HUES6 (cell line): ENCODE measurements around the gene RPL3.
A peak's percentile ranks its signal among the peaks of the same experiment; 100 is the strongest.

Experiments used
- H3K27ac ChIP-seq: 2 replicates; pipeline ENCODE4 v1.7.0; 2013; ENCODE audit warnings: low read depth, mild to moderate bottlenecking, low read length, inconsistent platforms
- H3K27me3 ChIP-seq: 2 replicates; pipeline ENCODE4 v1.6.1; 2013; ENCODE audit warnings: low read length; ENCODE audit not compliant: control insufficient read depth, insufficient read depth
- H3K36me3 ChIP-seq: 2 replicates; pipeline ENCODE4 v1.6.1; 2013; ENCODE audit warnings: low read length; ENCODE audit not compliant: control insufficient read depth, insufficient read depth
- H3K4me1 ChIP-seq: 2 replicates; pipeline ENCODE4 v1.6.1; 2013; ENCODE audit warnings: low read length; ENCODE audit not compliant: control insufficient read depth, insufficient read depth
- H3K4me3 ChIP-seq: 2 replicates; pipeline ENCODE4 v1.5.1; 2013; ENCODE audit warnings: low read depth, low read length
- H3K9ac ChIP-seq: one replicate; pipeline ENCODE4 v1.6.1; 2013; ENCODE audit warnings: mild to moderate bottlenecking, low read length
- H3K9me3 ChIP-seq: 2 replicates; pipeline ENCODE4 v1.6.1; 2013; ENCODE audit warnings: low read depth, low read length; ENCODE audit not compliant: control insufficient read depth, insufficient read depth

The RPL3 gene

DNA sequence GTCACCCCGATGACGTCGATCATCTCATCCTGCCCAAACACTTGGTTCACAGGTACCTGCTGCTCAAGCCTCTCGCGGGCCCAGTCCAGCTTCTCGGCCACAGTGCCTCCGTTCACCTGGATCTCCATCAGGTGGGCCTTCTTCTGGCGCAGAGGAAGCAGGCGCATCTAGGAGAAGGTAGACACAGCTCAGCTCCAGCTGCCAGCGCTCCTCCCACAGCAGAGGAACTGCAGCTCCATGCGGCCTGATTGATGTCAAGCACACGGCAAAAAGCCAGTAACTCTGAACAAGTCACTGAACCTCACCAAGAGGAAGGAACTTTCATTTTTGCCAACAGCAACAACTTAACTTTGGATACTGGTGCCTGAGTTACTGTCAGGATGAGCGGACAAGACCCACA, 4.0 kb downstream of the RPL3 start:
- Histone ChIP-seq H3K4me3 (peak overlapping the region; percentile 22; the same call in 1 of the 2 replicates), H3K9me3 (no peaks in the 10 kb centered on the region), H3K36me3 (peaks cover 78% of the 10 kb centered on the region), H3K27me3 (no peaks in the 10 kb centered on the region), H3K9ac (peak overlapping the region; percentile 11), H3K4me1 (peaks cover 19% of the 10 kb centered on the region), H3K27ac (no peak overlapping the region)

DNA sequence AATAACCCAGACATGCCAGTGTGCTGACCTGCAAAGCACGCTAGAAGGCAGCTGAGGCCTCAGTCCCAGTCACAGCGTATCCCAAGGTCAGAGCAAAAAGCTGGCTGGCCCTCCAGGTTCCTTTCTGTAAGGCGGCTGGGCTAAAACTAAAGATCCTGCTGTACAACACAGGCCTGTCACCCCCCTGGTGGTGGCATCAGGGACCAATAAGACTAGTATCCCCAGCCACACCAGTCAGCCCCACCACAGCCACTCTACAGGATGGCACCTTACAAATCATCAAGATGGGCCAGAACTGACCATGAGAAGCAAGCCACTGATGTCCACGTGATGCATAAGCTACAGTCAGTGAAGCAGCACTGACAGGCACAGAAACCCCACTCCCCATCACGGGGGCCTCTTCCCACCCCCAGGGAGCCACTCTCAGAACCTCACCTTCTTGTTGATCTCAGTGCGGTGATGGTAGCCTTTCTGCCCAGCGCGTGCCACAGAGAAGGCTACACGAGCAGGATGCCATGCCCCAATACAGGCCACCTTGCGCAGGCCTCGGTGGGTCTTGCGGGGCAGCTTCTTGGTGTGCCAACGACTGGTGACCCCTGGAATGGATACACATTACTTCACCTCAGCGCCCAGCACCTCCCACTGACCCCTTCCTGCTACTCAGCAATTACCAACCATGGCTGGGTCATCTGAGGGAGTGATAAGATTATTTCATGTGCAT, 5.0 kb downstream of the RPL3 start:
- no peak overlapping the region for H3K4me3 ChIP-seq
- no peaks in the 10 kb centered on the region for H3K9me3 ChIP-seq
- H3K27me3 ChIP-seq: no peaks in the 10 kb centered on the region
- peaks cover 78% of the 10 kb centered on the region for H3K36me3 ChIP-seq
- H3K4me1 ChIP-seq: peaks cover 27% of the 10 kb centered on the region
- H3K27ac ChIP-seq: no peak overlapping the region
- no peak overlapping the region for H3K9ac ChIP-seq

DNA sequence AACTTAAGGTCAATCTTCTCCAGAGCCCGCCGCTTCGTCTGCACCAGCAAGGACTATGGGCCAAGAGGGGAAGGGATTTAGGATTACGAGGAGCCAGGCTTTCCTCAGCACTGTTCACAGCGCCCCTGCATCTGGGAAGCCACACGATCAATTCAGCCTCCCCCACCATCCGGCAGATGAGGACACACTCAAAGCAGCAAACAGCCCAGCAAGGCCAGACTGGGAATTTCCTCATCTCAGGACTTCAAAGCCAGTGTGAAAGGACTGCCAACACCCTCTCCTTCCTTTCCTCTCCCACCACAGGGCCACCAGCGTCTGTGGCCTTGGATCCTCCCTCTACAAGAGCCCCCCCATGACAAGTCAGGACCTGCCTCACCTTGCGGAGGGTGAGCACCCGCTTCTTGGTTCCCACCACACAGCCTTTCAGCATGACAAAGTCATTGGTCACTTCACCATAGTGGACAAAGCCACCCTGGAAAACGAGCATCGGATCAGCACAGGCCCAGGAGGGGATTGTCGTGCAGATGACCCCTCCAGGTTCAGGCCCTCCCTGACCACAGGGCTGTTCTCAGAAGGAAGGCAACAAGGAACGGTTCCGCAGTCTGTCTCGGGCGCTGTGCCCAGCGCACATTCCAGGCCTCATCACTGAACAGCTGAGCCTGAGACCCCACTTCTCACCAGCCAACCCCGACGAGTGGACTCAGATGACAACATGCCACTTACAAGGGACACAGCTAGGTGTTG, 6.0 kb downstream of the RPL3 start:
- Histone ChIP-seq H3K4me3 (no peak overlapping the region), H3K27ac (no peak overlapping the region), H3K4me1 (peaks cover 37% of the 10 kb centered on the region), H3K9ac (no peak overlapping the region), H3K9me3 (no peaks in the 10 kb centered on the region), H3K36me3 (peaks cover 70% of the 10 kb centered on the region), H3K27me3 (no peaks in the 10 kb centered on the region)

DNA sequence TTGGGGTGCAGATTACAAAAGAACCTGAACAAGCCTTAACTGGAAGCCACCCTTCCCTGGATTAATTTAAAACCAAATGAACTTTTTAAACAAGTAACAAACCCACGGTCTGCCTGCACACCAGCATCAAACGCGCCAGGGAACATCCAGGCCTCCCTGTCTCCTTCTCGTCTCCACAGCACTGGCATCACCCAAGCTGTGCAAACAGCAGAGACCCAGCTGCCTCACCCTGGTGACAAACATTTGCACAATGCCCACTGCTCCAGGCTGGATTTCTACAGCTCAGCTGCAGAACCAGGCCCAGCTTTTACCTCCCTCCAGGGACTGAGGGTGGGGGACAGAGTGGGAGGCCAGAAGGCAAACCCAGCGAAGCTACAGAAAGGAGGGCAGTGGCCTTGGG, 7.0 kb downstream of the RPL3 start:
- Histone ChIP-seq H3K4me3 (no peak overlapping the region), H3K9me3 (no peaks in the 10 kb centered on the region), H3K9ac (no peak overlapping the region), H3K27ac (no peak overlapping the region), H3K36me3 (peaks cover 60% of the 10 kb centered on the region), H3K4me1 (peaks cover 32% of the 10 kb centered on the region), H3K27me3 (no peaks in the 10 kb centered on the region)

DNA sequence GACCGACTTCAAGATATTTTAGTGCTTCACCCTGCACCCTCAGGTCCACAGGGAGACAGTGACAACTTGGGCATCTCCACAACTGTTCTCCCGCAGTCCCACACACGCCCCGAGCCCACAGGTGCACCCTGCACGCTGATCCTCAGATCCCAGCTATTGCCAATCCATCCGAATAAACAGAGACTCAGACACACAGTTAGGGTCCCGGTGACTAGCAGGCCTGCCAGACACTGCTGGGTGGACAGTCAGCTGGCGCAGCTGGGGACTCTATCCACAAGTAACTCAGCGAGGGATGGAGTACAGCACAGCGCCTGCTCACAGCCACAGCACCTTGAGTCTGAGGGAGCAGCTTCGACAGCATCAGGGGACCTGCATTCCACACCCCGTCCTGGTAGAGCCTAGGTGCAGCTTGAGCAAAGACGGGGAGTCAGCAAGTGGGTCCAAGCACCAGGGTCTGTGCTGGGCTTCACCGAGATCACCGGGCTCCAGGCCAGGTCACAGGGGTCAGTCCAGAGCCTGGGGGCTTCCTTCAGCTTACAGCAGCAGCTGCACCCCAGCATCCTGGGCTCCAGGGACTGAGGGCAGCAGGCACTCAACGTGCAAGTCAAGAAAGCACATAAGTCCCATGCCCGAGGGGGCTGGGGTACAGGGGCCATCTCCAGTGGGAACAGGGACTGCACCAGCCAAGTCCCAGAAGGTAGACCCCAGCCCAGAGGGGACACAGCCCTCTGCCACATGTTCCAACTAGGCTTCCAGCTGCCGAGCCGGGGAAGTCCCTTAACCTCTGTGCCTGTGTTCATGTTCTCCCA, 7.6 kb downstream of the RPL3 start:
- no peaks in the 10 kb centered on the region for H3K9me3 ChIP-seq
- H3K4me3 ChIP-seq: no peak overlapping the region
- no peak overlapping the region for H3K27ac ChIP-seq
- H3K27me3 ChIP-seq: no peaks in the 10 kb centered on the region
- H3K9ac ChIP-seq: peak overlapping the region; percentile 46
- H3K4me1 ChIP-seq: peaks cover 29% of the 10 kb centered on the region
- peaks cover 54% of the 10 kb centered on the region for H3K36me3 ChIP-seq

DNA sequence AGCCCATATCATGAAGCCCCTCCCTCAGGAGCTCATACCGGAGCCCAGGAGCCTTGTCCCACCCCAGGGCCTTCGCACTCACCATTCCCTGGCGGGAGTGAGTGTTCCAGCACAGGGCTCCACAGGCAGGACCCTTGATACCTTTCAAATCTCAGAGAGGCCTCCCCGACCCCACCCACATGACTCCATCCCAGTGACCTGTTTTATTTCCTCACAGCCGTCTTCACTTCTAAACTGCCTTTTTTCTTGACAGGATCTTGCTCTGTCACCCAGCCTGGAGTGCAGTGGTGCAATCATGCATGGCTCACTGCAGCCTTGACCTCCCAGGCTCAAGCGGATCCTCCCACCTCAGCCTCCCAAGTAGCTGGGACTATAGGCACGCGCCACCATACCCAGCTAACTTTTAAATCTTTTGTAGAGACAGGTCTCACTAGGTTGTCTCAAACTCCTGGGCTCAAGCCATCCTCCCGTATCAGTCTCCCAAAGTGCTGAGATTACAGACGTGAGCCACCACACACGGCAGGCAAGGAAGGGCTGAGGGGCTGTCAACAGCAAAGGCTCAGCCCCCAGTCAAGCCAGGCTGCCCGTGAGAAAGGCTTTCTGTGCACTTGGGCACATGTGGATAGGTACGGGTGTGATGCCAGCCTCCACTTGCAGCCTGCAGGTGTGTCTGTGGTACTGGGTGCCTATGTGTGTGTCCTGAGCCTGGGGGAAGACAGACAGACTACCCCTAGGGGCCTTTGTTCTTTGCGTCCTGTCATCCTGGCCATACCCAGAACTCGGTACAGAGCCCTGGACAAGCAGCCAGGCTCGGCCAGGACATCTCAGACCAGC, 9.3 kb downstream of the RPL3 start:
- peaks cover 37% of the 10 kb centered on the region for H3K36me3 ChIP-seq
- H3K27ac ChIP-seq: no peak overlapping the region
- H3K27me3 ChIP-seq: no peaks in the 10 kb centered on the region
- H3K9me3 ChIP-seq: no peaks in the 10 kb centered on the region
- H3K4me1 ChIP-seq: peaks cover 21% of the 10 kb centered on the region
- H3K9ac ChIP-seq: peak overlapping the region; percentile 46
- no peak overlapping the region for H3K4me3 ChIP-seq

DNA sequence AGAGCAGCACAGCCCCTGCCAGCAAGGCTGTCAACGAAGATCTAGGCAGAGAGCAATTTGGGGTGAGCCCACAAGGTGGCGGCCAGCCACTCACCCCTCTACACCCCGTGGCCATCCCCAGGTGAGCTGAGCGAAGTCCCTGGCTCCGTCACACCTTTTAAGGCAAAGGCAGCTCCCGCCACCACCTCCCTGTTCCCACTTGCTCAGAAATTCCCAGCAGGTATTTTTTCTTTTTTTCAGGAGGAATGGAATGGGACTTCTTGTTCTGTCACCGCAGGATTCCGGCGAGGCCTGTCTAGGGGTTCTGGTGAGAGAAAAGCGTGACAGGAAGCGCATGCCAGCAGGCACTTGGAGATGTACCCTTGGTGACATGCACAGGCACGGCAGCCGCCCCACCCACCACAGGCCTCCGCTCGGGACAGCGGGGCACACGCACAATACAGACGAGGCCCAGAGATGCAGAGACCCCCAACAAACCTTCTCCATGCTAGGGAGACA, 10.0 kb downstream of the RPL3 start:
- H3K9ac ChIP-seq: peak overlapping the region; percentile 74
- peak overlapping the region; percentile 4; the same call in 1 of the 2 replicates for H3K27ac ChIP-seq
- H3K36me3 ChIP-seq: peaks cover 30% of the 10 kb centered on the region

DNA sequence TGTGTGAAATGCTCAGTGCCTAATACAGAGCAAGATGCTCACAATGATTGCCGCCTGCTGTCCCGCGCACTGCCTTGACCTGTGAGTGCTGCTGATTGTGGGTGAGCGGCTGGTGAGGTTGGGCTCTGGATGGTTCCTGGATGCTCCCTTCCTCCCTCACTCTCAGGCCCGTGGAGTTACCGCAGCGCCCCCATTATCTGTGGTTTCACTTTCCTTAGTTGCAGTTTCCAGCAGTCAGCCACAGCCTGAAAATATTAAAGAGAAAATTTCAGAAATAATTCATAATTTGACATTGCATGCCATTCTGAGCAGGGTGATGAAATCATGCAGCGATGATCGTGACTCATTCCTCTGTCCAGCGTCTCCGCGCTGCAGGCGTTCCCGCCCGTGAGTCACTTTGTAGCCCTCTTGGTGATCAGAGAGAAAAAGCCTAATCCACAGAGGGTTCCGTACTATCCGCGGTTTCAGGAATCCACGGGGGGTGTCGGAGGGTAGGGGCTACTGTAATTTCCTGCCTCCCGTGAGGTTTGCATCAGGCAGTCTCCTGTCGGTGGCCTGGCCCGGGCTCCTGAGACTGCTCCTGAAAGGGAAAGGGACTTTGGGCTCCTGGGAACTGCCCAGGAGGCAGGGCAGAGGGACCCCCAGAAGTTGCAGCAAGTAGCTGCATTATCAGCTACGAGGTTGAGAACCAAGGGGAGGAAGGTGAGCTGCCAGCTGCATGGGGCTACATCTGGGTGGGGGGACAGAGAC, 10.6 kb downstream of the RPL3 start:
- H3K9ac ChIP-seq: peak overlapping the region; percentile 74
- peak overlapping the region; percentile 4; the same call in 1 of the 2 replicates for H3K27ac ChIP-seq
- H3K36me3 ChIP-seq: peaks cover 24% of the 10 kb centered on the region

More for the DNA sequence above, 10.0 kb downstream of the RPL3 start:
- Histone ChIP-seq H3K4me3 (peak overlapping the region; percentile 5; the same call in 1 of the 2 replicates), H3K9me3 (no peaks in the 10 kb centered on the region), H3K27me3 (no peaks in the 10 kb centered on the region), H3K4me1 (peaks cover 21% of the 10 kb centered on the region)

DNA sequence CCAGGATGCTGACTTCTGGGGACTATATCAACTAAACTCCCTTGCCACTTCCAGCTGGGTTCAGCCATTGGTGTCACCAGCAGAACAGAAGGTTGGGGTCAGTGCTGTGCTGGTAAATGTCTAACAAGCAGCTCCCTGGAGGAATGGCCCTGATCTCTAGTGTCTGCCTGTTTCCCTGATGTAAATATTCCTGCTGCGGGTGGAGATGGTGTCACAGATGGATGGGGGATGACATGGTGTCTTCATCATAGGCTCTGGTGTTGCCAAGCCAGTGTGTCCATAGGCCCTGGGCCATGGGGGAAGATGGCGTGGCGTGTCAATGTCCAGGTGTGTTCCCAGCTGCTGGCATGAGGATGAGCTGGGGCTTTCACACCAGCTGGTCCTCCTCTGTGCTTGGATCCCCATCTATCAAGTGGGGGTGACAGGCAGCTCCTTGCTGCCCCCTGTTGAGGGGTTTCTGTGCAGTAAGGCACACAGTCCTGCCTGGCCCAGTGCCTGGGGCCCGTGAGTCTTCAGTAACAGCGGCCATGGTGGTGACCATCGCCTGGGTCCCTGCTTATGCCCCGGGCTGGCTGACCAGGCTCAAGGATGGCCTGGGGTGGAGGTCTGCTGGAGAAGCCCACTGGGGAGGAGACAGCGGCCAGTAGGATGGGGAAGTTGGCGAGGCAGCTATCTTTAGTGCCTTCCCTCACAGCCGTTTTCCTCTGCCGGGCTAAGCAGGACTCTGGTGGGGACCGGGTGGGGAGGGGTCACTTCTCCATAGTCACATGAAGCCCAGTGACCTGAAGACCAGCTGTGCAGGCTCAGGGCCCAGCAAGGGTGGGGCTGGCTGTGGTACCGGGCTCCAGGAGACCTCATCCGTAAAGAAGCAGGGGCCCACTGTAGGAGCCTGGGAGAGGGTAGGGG, 12.7 kb downstream of the RPL3 start:
- peaks cover 3% of the 10 kb centered on the region for H3K36me3 ChIP-seq

More for the DNA sequence above, 10.6 kb downstream of the RPL3 start:
- Histone ChIP-seq H3K9me3 (no peaks in the 10 kb centered on the region), H3K4me3 (peak overlapping the region; percentile 5; the same call in 1 of the 2 replicates), H3K27me3 (no peaks in the 10 kb centered on the region), H3K4me1 (peaks cover 21% of the 10 kb centered on the region)

More for the DNA sequence above, 12.7 kb downstream of the RPL3 start:
- Histone ChIP-seq H3K9ac (no peak overlapping the region), H3K4me1 (peaks cover 21% of the 10 kb centered on the region), H3K4me3 (no peak overlapping the region), H3K27ac (no peak overlapping the region), H3K9me3 (peaks cover 2% of the 10 kb centered on the region; the same call in 1 of the 2 replicates), H3K27me3 (no peaks in the 10 kb centered on the region)
